ENCODE results near the gene SCG2.
"Not testable (repeated sequence)": the region's sequence is repeated elsewhere in the genome, so short reads cannot be mapped to it uniquely, and the experiment has no call there.

The SCG2 gene

GRCh38 chr2:223612501-223612900, 10.3 kb upstream of the SCG2 start:
- no peak for DNase-seq

GRCh38 chr2:223611061-223611460, 8.9 kb upstream of the SCG2 start:
- no peak for DNase-seq

GRCh38 chr2:223607476-223607875, 5.3 kb upstream of the SCG2 start:
- no peak for DNase-seq

- peak in 1 of 3 experiments; percentile 31 for DNase-seq
Measured at GRCh38 chr2:223606946-223607345, 4.8 kb upstream of the SCG2 start.

- DNase-seq = no peak
Measured at GRCh38 chr2:223604231-223604630, 2.1 kb upstream of the SCG2 start.

GRCh38 chr2:223602972-223603371, 811 bp upstream of the SCG2 start:
- peak in 1 of 3 experiments; percentile 60 for DNase-seq

GRCh38 chr2:223601018-223601417, 1.1 kb downstream of the SCG2 start:
- peak in 2 of 3 experiments; percentile 8 to 55 for DNase-seq

GRCh38 chr2:223599640-223600380, 2.4 kb downstream of the SCG2 start:
- peak in 1 of 3 experiments; percentile 39 for DNase-seq

GRCh38 chr2:223598994-223599639, 3.0 kb downstream of the SCG2 start:
- no peak for DNase-seq

GRCh38 chr2:223597076-223597475, 5.1 kb downstream of the SCG2 start:
- no peak for DNase-seq

- DNase-seq = no peak
Measured at GRCh38 chr2:223596208-223596607, 6.0 kb downstream of the SCG2 start.

GRCh38 chr2:223594831-223595230, 7.3 kb downstream of the SCG2 start:
- peak in 1 of 3 experiments; percentile 25 for DNase-seq

- DNase-seq = no peak
Measured at GRCh38 chr2:223594259-223594658, 7.9 kb downstream of the SCG2 start.

- not testable (repeated sequence) for DNase-seq
Measured at GRCh38 chr2:223592689-223593088, 9.5 kb downstream of the SCG2 start.

- peak in 2 of 3 experiments; percentile 15 to 66 for DNase-seq
Measured at GRCh38 chr2:223591596-223591995, 10.6 kb downstream of the SCG2 start.

- peak in 1 of 3 experiments; percentile 41 for DNase-seq
Measured at GRCh38 chr2:223590964-223591363, 11.2 kb downstream of the SCG2 start.

- no peak for DNase-seq
Measured at GRCh38 chr2:223589901-223590300, 12.3 kb downstream of the SCG2 start.

- no peak for DNase-seq
Measured at GRCh38 chr2:223588251-223588650, 13.9 kb downstream of the SCG2 start.

GRCh38 chr2:223587301-223587700, 14.9 kb downstream of the SCG2 start:
- no peak for DNase-seq

GRCh38 chr2:223586261-223586660, 15.9 kb downstream of the SCG2 start:
- DNase-seq = peak; percentile 59 to 89 (median 72)

- peak; percentile 70 to 91 (median 76) for DNase-seq
Measured at GRCh38 chr2:223585666-223586065, 16.5 kb downstream of the SCG2 start.

GRCh38 chr2:223582001-223582400, 20.2 kb downstream of the SCG2 start:
- no peak for DNase-seq

GRCh38 chr2:223580951-223581350, 21.2 kb downstream of the SCG2 start:
- peak in 2 of 3 experiments; percentile 21 to 29 for DNase-seq

GRCh38 chr2:223578846-223579245, 23.3 kb downstream of the SCG2 start:
- no peak for DNase-seq

Data from NCI-H1417 (cell line).